Measurements from ENCODE around the gene LRRC57.

The LRRC57 gene

DNA sequence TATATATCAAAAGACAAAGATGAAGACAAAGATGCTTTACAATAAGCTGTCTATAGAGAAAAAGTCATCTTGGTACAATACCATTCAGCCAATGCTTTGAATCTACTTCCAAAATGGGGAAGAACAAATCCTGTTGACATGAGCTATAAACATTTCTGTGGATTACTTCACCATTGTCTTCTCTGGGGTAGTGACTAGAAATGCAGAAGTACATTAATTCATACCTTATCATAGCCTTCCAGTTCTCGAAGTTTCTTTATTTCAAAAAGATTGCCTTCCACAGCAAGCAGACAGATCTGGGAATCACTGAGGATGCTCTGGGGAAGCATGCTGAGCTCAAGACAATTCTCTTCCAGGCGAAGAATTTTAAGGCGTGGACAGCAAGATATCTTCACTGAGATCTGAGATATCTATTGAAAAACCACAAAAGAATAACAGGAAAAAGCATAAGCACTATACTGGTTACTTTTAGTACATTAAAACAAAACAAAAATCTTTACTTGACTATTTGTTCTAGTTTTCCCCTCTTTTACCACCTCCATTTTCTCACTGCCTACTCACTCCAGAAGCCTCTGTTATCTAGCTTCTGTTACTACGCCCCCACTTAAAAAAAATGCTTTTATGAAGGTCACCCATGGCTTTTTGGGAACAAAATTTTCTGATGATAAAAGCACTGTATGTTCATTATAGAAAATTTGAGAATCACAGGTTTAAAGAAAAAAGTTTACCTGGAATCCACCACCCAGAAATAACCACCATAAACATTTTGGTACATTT, 3.6 kb downstream of the LRRC57 start:
- peak overlapping the region; percentile 60; the same call in 1 of the 2 replicates for H3K27ac ChIP-seq
- H3K4me3 ChIP-seq (IDR thresholded peaks at IDR 0.05; ENCODE audit: insufficient read depth, low read depth, low read length): no peak overlapping the region
- H3K9ac ChIP-seq: no peak overlapping the region
- no peak overlapping the region for H2AFZ ChIP-seq (ENCODE audit: low read depth)
- H3K4me1 ChIP-seq (ENCODE audit: low read depth, poor library complexity, severe bottlenecking): peaks cover 56% of the 10 kb centered on the region
- H3K27me3 ChIP-seq (ENCODE audit: insufficient read depth, low read depth): no peaks in the 10 kb centered on the region
- H3K36me3 ChIP-seq (ENCODE audit: insufficient read depth): no peaks in the 10 kb centered on the region
- H3K79me2 ChIP-seq (ENCODE audit: insufficient read depth, low read depth): peaks cover 27% of the 10 kb centered on the region
- H4K20me1 ChIP-seq (ENCODE audit: insufficient read depth): no peaks in the 10 kb centered on the region
- TF ChIP-seq, protein P1, sequence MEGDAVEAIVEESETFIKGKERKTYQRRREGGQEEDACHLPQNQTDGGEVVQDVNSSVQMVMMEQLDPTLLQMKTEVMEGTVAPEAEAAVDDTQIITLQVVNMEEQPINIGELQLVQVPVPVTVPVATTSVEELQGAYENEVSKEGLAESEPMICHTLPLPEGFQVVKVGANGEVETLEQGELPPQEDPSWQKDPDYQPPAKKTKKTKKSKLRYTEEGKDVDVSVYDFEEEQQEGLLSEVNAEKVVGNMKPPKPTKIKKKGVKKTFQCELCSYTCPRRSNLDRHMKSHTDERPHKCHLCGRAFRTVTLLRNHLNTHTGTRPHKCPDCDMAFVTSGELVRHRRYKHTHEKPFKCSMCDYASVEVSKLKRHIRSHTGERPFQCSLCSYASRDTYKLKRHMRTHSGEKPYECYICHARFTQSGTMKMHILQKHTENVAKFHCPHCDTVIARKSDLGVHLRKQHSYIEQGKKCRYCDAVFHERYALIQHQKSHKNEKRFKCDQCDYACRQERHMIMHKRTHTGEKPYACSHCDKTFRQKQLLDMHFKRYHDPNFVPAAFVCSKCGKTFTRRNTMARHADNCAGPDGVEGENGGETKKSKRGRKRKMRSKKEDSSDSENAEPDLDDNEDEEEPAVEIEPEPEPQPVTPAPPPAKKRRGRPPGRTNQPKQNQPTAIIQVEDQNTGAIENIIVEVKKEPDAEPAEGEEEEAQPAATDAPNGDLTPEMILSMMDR (conservative IDR thresholded peaks at IDR 0.05; ENCODE audit: low read depth, low read length): no peak
- H3K4me2 ChIP-seq: peak overlapping the region; percentile 100; the same call in 1 of the 2 replicates

DNA sequence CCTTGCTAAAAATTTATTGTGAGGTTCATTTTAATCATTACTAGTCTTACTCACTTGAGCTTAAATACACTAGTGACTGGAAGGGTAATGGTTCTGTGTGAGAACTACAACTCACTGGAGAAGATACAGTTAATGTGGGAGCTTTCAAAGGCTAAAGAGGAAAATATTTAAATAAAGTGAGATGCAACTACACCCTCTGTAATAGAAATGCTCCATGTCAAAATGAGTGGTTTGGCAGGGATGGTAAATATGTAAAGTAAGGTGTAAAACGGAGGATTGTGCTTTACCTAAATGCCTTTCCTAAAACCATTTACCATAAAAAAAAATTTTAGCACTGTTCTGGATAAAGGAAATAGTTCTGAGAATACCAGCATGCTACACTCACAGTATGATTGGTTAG, 15.3 kb downstream of the LRRC57 start:
- Histone ChIP-seq H3K79me2 (ENCODE audit: insufficient read depth, low read depth) (no peaks in the 10 kb centered on the region), H3K4me1 (ENCODE audit: low read depth, poor library complexity, severe bottlenecking) (no peaks in the 10 kb centered on the region), H3K27ac (no peak overlapping the region), H3K9ac (no peak overlapping the region), H3K36me3 (ENCODE audit: insufficient read depth) (no peaks in the 10 kb centered on the region), H4K20me1 (ENCODE audit: insufficient read depth) (no peaks in the 10 kb centered on the region), H3K4me2 (no peak overlapping the region), H3K4me3 (IDR thresholded peaks at IDR 0.05; ENCODE audit: insufficient read depth, low read depth, low read length) (no peak overlapping the region), H3K27me3 (ENCODE audit: insufficient read depth, low read depth) (no peaks in the 10 kb centered on the region), H2AFZ (ENCODE audit: low read depth) (no peak overlapping the region)
- TF ChIP-seq, protein P1 (conservative IDR thresholded peaks at IDR 0.05; ENCODE audit: low read depth, low read length): no peak

DNA sequence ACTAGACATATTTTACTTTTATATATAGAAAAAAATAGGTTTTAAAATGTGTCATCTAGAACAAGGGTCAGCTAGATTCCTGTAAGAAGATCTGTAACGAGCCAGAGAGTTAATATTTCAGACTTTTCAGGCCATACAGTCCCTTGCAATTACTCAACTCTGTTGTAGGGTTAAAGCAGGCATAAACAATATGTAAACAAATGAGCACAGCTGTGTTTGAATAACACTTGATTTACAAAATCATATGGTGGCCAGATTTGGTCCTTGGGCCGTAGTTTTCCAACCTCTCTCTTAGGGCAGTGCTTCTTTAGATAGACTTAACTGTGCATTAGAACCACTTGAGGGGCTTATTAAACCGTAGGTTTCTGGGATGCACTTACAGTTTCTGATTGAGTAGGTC, 19.6 kb downstream of the LRRC57 start:
- TF ChIP-seq, protein P1 (conservative IDR thresholded peaks at IDR 0.05; ENCODE audit: low read depth, low read length): no peak

DNA sequence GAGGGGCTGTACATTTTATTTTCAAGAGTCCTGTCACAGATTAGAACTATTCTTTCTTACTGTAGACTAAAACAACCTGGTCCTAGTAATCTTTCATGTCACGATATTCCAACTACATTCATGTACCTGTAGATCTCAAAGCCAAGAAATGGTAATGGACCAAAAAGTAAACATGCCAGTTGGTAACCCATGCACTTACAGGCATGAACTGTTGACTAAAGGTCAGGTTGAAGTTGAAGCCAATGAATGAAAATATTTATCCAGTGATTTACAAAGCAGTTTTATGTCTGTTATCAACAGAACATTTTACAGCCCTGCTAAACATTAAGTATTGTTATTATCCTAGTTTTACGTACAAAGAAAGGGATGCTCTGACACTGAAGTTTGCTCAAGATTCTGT, 25.3 kb downstream of the LRRC57 start:
- Histone ChIP-seq H3K9ac (no peak overlapping the region), H3K79me2 (ENCODE audit: insufficient read depth, low read depth) (no peaks in the 10 kb centered on the region), H3K4me2 (no peak overlapping the region), H3K4me1 (ENCODE audit: low read depth, poor library complexity, severe bottlenecking) (no peaks in the 10 kb centered on the region), H4K20me1 (ENCODE audit: insufficient read depth) (no peaks in the 10 kb centered on the region), H2AFZ (ENCODE audit: low read depth) (no peak overlapping the region), H3K36me3 (ENCODE audit: insufficient read depth) (no peaks in the 10 kb centered on the region), H3K27me3 (ENCODE audit: insufficient read depth, low read depth) (no peaks in the 10 kb centered on the region), H3K27ac (no peak overlapping the region), H3K4me3 (IDR thresholded peaks at IDR 0.05; ENCODE audit: insufficient read depth, low read depth, low read length) (no peak overlapping the region)
- TF ChIP-seq, protein P1 (conservative IDR thresholded peaks at IDR 0.05; ENCODE audit: low read depth, low read length): no peak

More for the DNA sequence above, 19.6 kb downstream of the LRRC57 start:
- no peak overlapping the region for H2AFZ ChIP-seq (ENCODE audit: low read depth)
- H3K27me3 ChIP-seq (ENCODE audit: insufficient read depth, low read depth): no peaks in the 10 kb centered on the region
- H3K4me1 ChIP-seq (ENCODE audit: low read depth, poor library complexity, severe bottlenecking): no peaks in the 10 kb centered on the region
- H3K9ac ChIP-seq: no peak overlapping the region
- H3K4me3 ChIP-seq (IDR thresholded peaks at IDR 0.05; ENCODE audit: insufficient read depth, low read depth, low read length): no peak overlapping the region
- H4K20me1 ChIP-seq (ENCODE audit: insufficient read depth): no peaks in the 10 kb centered on the region
- no peaks in the 10 kb centered on the region for H3K79me2 ChIP-seq (ENCODE audit: insufficient read depth, low read depth)
- no peak overlapping the region for H3K4me2 ChIP-seq
- H3K27ac ChIP-seq: no peak overlapping the region
- H3K36me3 ChIP-seq (ENCODE audit: insufficient read depth): no peaks in the 10 kb centered on the region

All from KMS-11 (cell line).